ENCODE data around the gene PERM1.
"Not testable (repeated sequence)": the region's sequence is repeated elsewhere in the genome, so short reads cannot be mapped to it uniquely, and the experiment has no call there.

The PERM1 gene

DNA sequence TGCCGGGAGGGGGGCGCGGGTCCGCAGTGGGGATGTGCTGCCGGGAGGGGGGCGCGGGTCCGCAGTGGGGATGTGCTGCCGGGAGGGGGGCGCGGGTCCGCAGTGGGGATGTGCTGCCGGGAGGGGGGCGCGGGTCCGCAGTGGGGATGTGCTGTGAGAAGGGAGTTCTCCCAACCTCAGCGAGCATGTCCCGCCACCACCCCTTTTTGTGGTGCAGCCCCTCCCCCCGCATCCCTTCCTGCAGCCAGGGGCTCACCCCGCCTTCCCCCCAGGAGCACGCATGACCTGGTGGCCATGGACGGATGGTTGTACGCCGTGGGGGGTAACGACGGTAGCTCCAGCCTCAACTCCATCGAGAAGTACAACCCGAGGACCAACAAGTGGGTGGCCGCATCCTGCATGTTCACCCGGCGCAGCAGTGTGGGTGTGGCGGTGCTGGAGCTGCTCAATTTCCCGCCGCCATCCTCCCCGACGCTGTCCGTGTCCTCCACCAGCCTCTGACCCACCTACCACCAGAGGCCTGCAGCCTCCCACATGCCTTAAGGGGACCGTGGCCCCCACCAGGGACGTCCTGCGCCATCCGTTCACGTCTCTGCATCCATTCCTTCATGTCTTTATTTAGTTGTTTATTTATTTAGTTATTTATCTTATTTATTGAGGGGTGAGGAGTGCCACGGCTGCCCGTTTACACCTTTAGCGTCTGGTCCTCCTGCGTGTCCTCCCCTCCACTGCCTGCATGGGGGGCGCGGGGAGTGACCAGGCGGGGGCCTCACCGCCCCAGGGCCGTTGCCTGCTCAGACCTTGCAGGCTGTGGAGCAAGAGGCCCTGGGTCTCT is 17.0 kb downstream of the PERM1 start:
- no peak for DNase-seq (ENCODE audit: low read depth)

DNA sequence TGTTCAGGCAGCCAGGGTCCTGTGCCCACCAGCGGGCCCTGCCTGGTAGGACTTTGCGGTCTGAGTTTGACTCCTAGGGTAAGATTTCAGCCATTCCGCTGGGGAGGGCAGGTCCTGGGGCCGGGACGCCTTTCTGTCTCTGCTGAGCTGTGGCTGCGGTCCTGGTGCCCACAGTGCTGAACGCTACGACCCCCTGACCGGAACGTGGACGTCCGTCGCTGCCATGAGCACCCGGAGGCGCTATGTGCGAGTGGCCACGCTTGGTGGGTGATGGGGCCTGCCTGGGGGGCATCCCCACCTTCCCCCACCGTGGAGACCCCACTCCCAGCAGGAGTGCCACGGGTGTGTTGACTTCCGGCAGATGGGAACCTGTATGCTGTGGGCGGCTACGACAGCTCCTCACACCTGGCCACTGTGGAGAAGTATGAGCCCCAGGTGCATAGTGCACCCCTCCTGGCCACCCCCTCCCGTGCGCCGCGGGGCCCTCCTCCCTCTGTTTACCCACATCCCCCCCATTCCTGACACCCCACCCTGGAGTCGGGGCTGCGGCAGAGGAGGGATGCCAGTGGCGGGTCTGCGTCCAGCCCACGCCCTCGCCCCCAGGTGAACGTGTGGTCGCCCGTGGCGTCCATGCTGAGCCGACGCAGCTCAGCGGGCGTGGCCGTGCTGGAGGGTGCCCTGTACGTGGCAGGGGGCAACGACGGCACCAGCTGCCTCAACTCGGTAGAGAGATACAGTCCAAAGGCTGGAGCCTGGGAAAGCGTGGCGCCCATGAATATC is 18.0 kb downstream of the PERM1 start:
- DNase-seq (ENCODE audit: low read depth) = no peak

DNA sequence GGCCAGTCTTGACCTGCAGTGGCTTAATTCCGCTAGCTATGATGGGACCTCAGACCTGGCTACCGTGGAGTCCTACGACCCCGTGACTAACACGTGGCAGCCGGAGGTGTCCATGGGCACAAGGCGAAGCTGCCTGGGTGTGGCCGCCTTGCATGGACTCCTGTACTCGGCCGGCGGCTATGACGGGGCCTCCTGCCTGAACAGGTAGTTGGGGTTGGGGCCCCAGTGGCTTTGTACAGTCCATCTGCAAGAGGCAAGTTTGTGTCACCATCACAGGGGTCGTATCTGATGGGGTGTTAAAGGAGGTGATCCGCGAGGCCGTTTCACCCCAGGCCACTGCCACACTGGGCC is 18.6 kb downstream of the PERM1 start:
- no peak for DNase-seq (ENCODE audit: low read depth)

DNA sequence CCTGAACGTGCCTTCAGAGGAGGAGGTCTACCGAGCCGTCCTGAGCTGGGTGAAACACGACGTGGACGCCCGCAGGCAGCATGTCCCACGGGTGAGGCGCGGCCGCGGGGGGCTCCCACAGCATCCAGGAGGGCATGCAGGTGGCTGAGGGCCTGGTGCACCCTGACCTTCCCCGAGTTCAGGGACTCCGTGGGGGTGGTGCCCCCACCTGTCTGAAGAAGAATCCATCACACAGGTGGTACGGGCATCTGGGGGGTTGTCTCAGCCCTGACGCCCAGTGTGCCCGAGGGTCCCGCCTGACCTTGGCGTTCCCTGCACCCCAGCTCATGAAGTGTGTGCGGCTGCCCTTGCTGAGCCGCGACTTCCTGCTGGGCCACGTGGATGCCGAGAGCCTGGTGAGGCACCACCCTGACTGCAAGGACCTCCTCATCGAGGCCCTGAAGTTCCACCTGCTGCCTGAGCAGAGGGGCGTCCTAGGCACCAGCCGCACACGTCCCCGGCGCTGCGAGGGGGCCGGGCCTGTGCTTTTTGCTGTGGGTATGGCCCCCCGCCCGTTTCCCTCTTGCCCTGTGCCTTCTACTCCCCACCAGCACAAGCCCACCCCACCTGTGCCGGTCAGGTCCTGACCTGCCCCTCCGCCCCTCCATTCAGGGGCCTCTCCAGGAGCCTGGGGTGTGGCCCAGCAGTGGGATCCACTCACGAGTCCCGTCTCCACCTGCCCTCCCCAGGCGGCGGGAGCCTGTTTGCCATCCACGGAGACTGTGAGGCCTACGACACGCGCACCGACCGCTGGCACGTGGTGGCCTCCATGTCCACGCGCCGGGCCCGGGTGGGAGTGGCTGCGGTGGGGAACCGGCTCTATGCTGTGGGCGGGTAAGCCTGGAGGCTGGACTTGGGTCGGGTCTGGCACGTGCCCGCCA is 19.3 kb downstream of the PERM1 start:
- no peak for DNase-seq (ENCODE audit: low read depth)

DNA sequence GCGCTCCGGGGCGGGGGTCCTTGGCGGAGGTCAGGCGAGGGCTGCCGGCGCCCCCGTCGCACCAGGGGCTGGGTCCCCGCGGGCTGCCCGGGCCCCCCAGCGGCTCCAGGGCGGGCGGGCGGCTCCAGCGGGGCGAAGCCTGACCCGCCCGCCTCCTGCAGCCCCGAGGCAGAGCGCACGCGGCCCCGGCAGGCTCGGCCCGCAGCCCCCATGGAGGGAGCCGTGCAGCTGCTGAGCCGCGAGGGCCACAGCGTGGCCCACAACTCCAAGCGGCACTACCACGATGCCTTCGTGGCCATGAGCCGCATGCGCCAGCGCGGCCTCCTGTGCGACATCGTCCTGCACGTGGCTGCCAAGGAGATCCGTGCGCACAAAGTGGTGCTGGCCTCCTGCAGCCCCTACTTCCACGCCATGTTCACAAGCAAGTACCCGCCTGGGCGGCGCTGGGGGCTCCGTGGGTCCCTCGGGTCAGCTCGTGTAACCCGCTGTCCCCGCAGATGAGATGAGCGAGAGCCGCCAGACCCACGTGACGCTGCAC is 20.7 kb downstream of the PERM1 start:
- DNase-seq (ENCODE audit: low read depth) = no peak

DNA sequence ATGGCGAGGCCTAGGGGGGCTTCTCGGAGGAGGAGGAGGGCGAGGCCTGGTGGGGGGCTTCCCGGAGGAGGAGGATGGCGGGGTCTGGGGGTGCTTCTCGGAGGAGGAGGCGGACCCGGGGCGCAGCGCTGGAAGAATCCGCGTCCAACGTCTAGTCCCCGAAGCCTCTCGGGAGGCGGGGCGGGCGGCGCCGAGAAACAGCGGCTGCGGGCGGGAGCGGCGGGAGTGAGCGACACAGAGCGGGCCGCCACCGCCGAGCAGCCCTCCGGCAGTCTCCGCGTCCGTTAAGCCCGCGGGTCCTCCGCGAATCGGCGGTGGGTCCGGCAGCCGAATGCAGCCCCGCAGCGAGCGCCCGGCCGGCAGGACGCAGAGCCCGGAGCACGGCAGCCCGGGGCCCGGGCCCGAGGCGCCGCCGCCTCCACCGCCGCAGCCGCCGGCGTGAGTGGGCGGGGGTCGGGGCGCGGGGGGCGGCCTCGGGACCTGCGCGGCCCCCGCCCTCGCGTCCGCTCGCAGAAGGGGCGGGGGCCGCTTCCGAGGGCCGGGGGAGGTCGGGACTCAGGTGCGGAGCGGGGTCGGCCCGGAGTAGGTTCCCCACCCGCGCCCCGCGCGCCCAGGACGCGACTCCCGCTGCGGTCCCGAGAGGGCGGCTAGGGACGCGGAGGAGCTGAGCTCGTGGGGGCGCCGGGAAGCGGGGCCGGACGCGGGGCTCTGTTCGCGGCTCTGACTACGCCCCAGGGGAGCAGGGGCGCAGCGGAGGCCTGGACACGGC is 21.3 kb downstream of the PERM1 start, which contains the start of gene KLHL17:
TSS of gene KLHL17 (plus strand) at position 222 of the 769 bp plus-strand sequence. CDS start at position 332, 110 bp downstream.
- DNase-seq (ENCODE audit: low read depth) = peak; percentile 68

DNA sequence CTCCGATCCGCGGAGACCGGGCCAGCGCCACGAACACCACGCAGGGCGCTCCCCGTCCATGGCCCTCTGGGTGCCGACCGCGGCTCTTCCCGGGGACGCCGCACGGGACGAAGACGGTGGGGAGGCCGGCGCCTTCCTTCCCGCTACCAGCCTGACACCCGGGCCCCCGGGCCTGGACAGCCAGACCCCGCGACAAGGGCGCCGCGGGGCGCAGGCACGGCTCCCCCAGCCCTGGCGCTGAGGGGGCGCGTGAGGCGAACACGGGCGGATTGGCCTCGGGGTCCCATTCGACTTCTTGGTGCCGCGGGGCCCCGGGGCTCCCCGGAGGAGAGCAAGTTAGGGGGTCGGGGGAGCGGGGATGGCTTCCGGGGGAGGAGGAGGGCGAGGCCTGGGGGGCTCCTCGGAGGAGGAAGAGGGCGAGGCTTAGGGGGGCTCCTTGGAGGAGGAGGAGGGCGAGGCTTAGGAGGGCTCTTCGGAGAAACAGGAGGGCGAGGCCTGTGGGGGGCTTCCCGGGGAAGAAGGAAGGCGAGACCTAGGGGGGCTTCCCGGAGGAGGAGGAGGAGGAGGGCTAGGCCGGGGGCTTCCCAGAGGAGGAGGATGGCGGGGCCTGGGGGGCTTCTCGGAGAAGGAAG is 22.0 kb downstream of the PERM1 start:
- DNase-seq (ENCODE audit: low read depth) = no peak

DNA sequence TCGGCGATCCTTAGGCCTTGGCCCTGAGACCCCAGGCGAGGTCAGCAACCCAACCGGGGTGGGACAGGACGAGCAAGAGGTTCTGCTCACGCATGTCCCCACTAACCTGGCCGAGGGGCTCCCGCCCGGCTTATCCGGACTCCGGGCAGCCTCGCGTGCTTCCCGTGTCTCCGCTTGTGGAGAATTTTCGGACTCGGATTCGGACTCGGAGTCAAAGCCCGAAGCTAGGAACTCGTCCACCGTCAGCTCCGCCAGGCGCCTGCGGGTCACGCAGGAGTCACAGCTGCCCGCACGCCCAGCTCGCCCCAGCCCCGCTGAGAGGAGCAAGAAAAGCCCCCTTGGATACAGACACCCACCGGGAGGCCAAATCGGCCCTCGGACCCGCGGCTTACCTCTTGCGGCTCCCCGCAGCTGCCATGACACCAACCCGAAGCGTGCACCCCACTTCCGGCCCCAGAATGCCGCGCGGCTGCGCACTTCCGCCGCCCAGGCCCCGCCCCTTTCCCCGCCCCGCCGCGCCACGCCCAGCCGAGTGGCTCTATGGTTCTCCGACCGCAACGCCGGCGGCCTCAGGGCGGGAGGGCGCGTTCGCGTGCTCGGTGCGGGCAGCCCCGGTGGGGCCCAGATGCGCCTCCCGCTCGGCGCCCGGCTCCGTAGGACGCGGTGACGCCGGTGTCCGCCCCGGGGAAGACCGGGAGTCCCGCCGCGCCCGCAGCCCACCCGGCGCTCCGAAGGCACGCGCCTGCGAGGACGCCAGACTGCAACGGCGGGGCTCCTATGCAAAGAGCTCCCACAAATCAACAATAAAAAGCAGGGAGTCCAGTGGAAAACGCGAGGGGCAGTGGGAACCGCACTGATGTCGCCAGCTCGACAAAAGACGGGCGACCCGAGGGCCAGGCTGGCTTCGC is 22.8 kb downstream of the PERM1 start, which contains the start of gene NOC2L:
TSS of gene NOC2L (minus strand) at position 434 of the 908 bp plus-strand sequence. CDS start at position 418, 16 bp downstream.
- peak; percentile 100 for DNase-seq (ENCODE audit: low read depth)

DNA sequence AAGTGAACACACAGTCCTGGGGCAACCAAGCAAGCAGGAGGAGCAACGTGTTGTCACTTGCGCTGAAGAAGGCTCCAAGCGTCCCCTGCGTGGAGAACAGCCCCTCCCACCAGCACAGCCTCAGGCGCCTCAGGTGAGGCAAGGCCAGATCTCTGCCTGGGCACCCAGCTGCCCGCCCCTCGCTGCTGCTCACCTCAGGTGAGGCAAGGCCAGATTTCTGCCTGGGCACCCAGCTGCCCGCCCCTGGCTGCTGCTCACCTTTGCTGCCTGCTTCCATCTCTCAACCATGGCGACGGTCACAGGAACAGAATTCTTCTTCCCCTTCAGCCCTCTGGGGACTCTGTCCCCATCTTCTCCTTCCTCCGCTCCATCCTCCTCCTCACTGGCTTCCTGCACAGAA is 25.3 kb downstream of the PERM1 start:
- no peak for DNase-seq (ENCODE audit: low read depth)

DNA sequence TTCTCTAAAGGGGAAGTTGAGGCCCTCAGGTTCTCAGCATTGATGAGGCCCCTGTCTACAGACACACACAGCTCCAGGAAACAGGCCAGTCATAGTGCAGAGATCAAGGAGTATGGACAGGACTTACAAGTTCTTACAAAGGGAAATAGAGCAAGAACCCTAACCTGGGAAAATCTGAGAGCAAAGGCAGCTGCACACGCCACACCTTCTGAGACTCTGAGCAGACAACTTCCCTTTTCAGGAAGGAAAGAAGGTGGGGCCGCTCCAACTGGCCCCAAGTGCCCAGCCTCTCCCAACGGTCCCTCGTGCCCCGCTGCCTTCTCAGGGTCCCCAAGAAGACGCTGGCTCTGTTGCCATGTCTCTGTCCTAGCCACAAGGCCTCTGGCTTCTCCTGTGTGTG is 26.4 kb downstream of the PERM1 start:
- no peak for DNase-seq (ENCODE audit: low read depth)

DNA sequence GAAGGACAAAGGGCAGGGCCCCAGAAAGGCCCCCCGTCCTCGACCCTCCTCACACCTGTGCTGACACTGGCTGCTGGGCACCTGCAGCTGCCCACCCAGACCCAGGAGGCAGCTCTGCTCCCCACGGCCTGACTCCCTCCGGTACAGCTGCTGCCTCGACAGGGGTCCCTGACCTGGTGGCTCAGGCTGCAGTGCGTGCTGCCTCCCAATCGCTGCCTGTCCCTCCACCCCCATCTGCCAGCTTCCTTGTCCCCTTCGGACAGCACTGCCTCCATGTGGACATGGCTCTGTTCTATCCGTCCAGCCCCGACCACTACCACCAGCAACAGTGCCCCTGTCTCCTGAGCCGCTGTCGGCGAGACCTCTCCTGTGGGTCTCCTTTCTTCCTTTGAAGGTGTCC is 27.0 kb downstream of the PERM1 start:
- no peak for DNase-seq (ENCODE audit: low read depth)

DNA sequence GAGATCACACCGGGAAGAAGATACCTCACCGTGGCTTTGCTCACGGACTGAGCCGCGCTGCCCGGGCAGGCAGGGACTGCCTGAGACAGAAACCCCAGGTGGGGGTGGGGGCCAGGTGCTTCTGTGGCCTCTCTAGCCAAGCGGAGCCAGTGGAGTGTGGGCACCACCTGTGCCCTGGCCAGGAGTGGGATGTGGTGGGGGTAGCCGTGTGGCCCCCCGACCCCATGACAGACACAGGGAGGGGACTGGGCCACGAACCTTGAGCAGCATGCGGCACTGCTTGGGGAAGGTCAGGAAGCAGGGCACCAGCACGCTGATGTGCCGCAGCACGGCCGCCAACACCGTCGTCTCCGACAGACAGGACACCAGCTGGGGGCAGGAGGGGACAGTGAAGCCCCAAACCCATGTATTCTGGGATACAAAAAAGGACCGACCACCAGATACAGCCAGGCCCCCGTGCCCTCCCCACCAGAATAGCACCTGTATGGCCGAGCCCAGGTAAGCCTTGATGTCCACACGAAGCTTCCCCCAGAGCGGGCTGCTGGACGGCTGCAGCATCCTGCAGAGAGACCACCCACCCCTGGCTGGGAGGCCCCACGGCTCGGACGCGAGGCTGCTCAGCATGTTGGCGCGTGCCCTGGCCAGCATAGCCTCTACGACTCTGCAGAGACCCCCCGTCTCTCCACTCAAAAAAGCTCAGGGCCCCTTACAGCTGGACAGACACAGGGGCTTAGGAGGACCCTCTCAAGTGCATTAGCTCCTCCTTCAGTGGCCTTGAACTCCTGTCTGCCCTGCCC is 28.2 kb downstream of the PERM1 start:
- no peak for DNase-seq (ENCODE audit: low read depth)

DNA sequence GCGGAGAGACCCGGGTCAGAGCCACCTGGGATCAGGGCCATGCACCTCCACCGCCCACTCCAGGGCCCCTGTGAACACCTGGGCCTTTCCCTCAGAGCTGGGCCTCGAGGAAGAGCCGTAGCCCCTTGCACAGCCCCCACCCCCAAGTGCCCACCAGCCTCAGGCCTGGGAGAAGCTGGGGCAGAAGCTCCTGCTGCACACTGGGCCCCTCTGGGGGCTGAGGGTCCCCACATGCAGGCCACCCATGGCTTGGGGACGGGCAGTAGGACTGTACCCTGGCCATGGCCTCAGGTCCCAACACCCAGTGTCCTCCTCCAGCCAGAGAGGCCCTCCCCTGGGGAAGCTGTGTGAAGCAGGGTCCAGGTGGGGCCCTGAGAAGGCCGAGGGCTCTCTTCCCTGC is 29.3 kb downstream of the PERM1 start:
- DNase-seq (ENCODE audit: low read depth) = no peak

DNA sequence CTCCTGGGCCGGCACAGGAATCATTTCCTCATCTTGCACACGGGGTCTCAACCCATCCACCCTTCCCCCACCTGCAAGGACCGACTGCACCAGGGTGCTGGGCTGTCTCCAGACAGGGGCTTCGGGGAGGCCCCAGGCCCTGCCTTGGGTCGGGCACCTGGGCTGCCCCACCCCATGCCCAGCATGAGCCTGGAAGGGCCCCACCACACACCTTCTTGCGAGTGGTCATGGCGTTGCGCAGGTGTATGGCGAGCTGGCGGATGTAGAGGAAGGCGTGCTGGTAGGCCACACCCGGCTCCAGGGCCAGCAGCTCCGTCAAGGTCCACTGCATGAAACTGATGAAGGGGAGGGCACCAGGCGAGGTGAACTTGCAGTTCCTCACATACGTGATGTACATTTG is 29.7 kb downstream of the PERM1 start:
- no peak for DNase-seq (ENCODE audit: low read depth)

DNA sequence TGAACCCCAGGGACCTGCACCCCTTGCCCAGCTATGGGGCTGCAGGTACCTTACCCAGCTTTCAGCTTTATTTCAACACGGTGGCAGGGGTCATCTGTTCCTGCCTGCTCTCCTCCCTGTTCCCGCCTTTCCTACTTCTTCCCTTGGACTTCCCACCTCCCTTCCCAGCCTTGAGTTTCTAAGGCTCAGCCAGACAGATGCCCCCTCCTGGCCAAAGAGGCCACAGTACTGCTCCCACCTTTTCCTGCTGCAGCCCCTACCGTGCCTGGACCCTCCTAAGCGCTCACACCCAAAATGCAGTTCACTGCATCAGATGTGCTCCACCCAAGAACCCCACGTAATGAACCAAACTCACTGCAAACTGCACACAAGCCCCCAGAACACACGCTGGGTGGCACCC is 30.5 kb downstream of the PERM1 start:
- no peak for DNase-seq (ENCODE audit: low read depth)

DNA sequence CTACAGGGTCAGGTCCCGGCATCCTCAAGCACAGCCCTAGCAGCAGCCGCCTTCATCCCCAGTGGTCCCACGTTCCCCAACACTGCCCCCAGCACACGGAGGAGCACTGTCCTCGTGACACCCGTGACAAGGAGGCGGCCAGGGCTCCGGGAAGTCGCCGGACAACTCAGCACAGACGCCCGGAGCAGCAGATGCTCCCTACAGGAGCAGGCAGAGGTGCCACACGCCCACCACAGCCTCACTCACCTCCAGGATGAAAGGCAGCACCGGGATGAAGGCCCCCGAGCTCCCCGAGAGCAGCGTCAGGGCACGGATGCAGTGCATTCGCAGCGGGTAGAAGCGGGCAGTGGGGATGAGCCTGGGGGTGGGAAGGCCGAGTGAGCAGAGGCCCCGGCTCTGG is 31.0 kb downstream of the PERM1 start:
- DNase-seq (ENCODE audit: low read depth) = no peak

DNA sequence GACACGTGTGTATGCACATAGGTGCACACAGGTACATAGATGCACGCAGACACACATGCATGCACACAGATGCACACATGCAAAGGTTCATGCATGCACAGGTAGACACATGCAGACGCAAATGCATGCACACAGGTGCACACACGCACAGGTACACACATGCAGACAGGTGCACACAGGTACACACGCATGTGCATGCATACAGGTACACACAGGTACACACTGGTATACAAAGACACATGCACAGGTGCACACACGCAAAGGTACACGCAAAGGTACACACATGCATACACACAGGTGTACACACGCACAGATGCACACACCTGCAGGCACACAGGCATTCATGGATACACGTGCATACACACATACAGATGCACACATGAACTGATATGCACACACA is 31.6 kb downstream of the PERM1 start:
- DNase-seq (ENCODE audit: low read depth) = no peak

DNA sequence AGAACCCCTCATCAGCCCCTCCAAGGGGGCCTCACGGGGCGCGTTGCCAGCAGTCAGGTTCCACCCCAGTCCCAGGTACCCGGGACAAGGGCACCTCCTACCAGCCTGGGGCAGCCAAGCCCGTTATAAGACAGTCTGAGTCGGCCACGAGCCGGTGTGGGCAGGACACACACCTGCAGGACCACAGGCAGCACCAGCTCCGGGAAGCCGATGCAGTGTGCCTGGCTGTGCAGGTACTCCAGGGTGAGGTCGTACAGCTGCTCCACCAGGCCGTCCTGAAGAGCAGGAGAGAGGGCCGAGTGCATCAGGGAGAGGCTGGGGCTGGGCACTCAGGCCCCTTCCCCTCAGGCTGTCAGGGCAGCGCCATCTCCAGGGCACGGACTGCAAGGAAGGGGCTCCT is 33.9 kb downstream of the PERM1 start:
- DNase-seq (ENCODE audit: low read depth) = no peak

DNA sequence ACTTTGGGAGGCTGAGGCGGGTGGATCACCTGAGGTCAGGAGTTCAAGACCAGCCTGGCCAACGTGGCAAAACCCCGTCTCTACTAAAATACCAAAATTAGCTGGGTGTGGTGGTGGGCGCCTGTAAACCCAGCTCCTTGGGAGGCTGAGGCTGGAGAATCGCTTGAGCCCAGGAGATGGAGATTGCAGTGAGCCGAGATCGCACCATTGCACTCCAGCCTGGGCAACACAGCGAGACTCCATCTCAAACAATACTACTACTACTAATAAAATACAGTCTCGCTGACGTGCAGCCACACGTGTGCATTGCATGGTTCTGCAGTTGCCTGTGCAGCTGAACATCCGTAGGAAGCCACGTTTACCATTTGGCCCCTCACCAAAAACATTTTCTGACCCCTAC is 35.1 kb downstream of the PERM1 start:
- not testable (repeated sequence) for DNase-seq (ENCODE audit: low read depth)

Measured in stimulated activated CD8-positive, alpha-beta memory T cell treated with anti-CD3 and anti-CD28 coated beads, Interleukin-15, amount 100 ng/mL, for 24 hours (primary cell).